CD14-positive monocyte (primary cell): ENCODE data around the gene SHPK. TPM values are rescaled to one million over a fixed set of nuclear protein-coding genes. Genes with fewer than 3 reads are reported as not detected.
A peak's percentile ranks its signal among the peaks of the same experiment; 100 is the strongest.

ENCODE experiments used
- DNase-seq, 3 donors: peaks; one replicate each; pipeline ENCODE4 v3.0.0-alpha.2; 2011 to 2022
- H2AFZ ChIP-seq: 2 replicates; pipeline ENCODE4 v1.6.0; 2012; ENCODE audit warnings: mild to moderate bottlenecking, low read depth, low read length, inconsistent platforms; ENCODE audit not compliant: insufficient read depth, poor library complexity, severe bottlenecking
- H3K27ac ChIP-seq, 2 donors: 1 replicate in 1 of 2; 2 replicates in 1 of 2; pipeline ENCODE4 v1.5.1; 2012 to 2013; ENCODE audit warnings: low read length in 2 of 2, control low read depth in 1 of 2, inconsistent platforms in 1 of 2, low read depth in 1 of 2, mild to moderate bottlenecking in 1 of 2
- H3K27me3 ChIP-seq, 2 donors: one replicate each; pipeline versions ENCODE4 v1.6.0 to v1.6.1; 2011 to 2013; ENCODE audit warnings: low read length in 2 of 2; ENCODE audit not compliant: control insufficient read depth in 2 of 2, insufficient read depth in 2 of 2
- H3K36me3 ChIP-seq, 2 donors: replicated peaks in 1 of 2; 1 replicate in 1 of 2; 2 replicates in 1 of 2; pipeline versions ENCODE4 v1.5.1 to v1.6.1; 2012 to 2013; ENCODE audit warnings: low read length in 2 of 2, control low read depth in 1 of 2, inconsistent platforms in 1 of 2, mild to moderate bottlenecking in 1 of 2; ENCODE audit not compliant: insufficient read depth in 2 of 2, control insufficient read depth in 1 of 2
- H3K4me1 ChIP-seq, 2 donors: 1 replicate in 1 of 2; 2 replicates in 1 of 2; pipeline versions ENCODE4 v1.5.1 to v1.6.1; 2012 to 2013; ENCODE audit warnings: low read length in 2 of 2, control low read depth in 1 of 2, inconsistent platforms in 1 of 2, mild to moderate bottlenecking in 1 of 2, moderate library complexity in 1 of 2; ENCODE audit not compliant: insufficient read depth in 2 of 2, control insufficient read depth in 1 of 2
- H3K4me2 ChIP-seq: replicated peaks from 2 replicates; pipeline ENCODE3; 2012; ENCODE audit warnings: low read length, moderate library complexity, mild to moderate bottlenecking; ENCODE audit not compliant: poor library complexity, severe bottlenecking; ENCODE audit errors: extremely low read depth
- H3K4me3 ChIP-seq, 3 experiments: fragments of 200-600 bp in 1 of 3; sonication (generic) in 1 of 3; replicated peaks in 1 of 3; 1 replicate in 2 of 3; 2 replicates in 1 of 3; pipeline ENCODE4 v1.5.1; 2011 to 2013; ENCODE audit warnings: low read length in 3 of 3, mild to moderate bottlenecking in 3 of 3, control low read depth in 2 of 3, low read depth in 2 of 3, inconsistent platforms in 1 of 3, moderate library complexity in 1 of 3
- H3K79me2 ChIP-seq: 2 replicates; pipeline ENCODE4 v1.6.0; 2012; ENCODE audit warnings: mild to moderate bottlenecking, control low read depth, inconsistent platforms, low read length, moderate library complexity; ENCODE audit not compliant: insufficient read depth
- H3K9ac ChIP-seq: 2 replicates; pipeline ENCODE4 v1.6.0; 2017; ENCODE audit warnings: low read length, mild to moderate bottlenecking; ENCODE audit not compliant: insufficient read depth, poor library complexity, severe bottlenecking
- H3K9me3 ChIP-seq, 2 donors: replicated peaks in 1 of 2; 1 replicate in 1 of 2; 2 replicates in 1 of 2; pipeline versions ENCODE4 v1.5.1 to v1.6.1; 2012 to 2013; ENCODE audit warnings: low read length in 2 of 2, control low read depth in 1 of 2; ENCODE audit not compliant: control insufficient read depth in 1 of 2, insufficient read depth in 1 of 2
- H4K20me1 ChIP-seq: 2 replicates; pipeline ENCODE4 v1.6.0; 2012; ENCODE audit warnings: mild to moderate bottlenecking, low read length, control low read depth, moderate library complexity; ENCODE audit not compliant: insufficient read depth
- H3K27ac Mint-ChIP-seq, 7 donors: one replicate each; pipeline ENCODE4 v1.8.0; 2020; ENCODE audit warnings: mild to moderate bottlenecking in 7 of 7, mixed read lengths in 7 of 7, moderate library complexity in 6 of 7, inconsistent platforms in 2 of 7
- H3K27me3 Mint-ChIP-seq, 3 donors: one replicate each; pipeline ENCODE4 v1.8.0; 2021 to 2022; ENCODE audit warnings: low read depth in 3 of 3, mild to moderate bottlenecking in 3 of 3, mixed read lengths in 3 of 3, moderate library complexity in 3 of 3, inconsistent platforms in 1 of 3
- H3K36me3 Mint-ChIP-seq, 2 donors: one replicate each; pipeline ENCODE4 v1.8.0; 2020; ENCODE audit warnings: mixed read lengths in 2 of 2, inconsistent platforms in 1 of 2, mild to moderate bottlenecking in 1 of 2
- H3K4me1 Mint-ChIP-seq: one replicate; pipeline ENCODE4 v1.8.0; 2020; ENCODE audit warnings: mild to moderate bottlenecking, mixed read lengths
- H3K4me3 Mint-ChIP-seq, 2 donors: one replicate each; pipeline ENCODE4 v1.8.0; 2020; ENCODE audit warnings: mild to moderate bottlenecking in 2 of 2, mixed read lengths in 2 of 2, moderate library complexity in 1 of 2
- H3K9me3 Mint-ChIP-seq, 7 donors: one replicate each; pipeline ENCODE4 v1.8.0; 2020 to 2022; ENCODE audit warnings: mixed read lengths in 7 of 7, mild to moderate bottlenecking in 6 of 7, moderate library complexity in 6 of 7, inconsistent platforms in 2 of 7
- CTCF ChIP-seq: fragments of 200-600 bp; IDR thresholded peaks from one replicate; pipeline ENCODE4 v1.8.0; 2022; ENCODE audit warnings: antibody characterized with exemption, mild to moderate bottlenecking
- WGBS: methylation state at CpG from one replicate; pipeline ENCODE4 v1.1.5; 2013; ENCODE audit warnings: missing lambda C conversion rate; ENCODE audit not compliant: insufficient coverage; 5-methylcytosine and 5-hydroxymethylcytosine counted together
- intact Hi-C, 2 donors: fragments of 100-400 bp; cut with micrococcal nuclease; formaldehyde crosslinking; loops; one replicate each; pipeline versions ENCODE4 v1.15.0 to v1.15.1; 2023
- polyA plus RNA-seq, 3 donors: library from polyadenylated mRNA; depleted of rRNA in 1 of 3; unstranded in 2 of 3; stranded (reverse) in 1 of 3; fragments of 300-500 nt in 2 of 3; fragments of >200 nt in 1 of 3; fragmentation: Illumina TruSeq in 2 of 3; gene quantifications; 1 replicate in 2 of 3; 2 replicates in 1 of 3; pipeline ENCODE4 v1.2.3, GENCODE V29; 2012 to 2021

Gene SHPK
- polyA plus RNA-seq, 3 donors = 4.3 to 4.6 (median 4.6) TPM

- Mint-ChIP-seq H3K27me3 (peaks cover 0 to 1% (median 0%) of the 10 kb centered on the region in 3 donors), H3K27ac (peak overlapping the region in 2 of 7 donors; percentile 15 to 82), H3K4me3 (no peak overlapping the region), H3K9me3 (peaks cover 0 to 3% (median 0%) of the 10 kb centered on the region in 7 donors), H3K4me1 (no peaks in the 10 kb centered on the region), H3K36me3 (peaks cover 14 to 22% of the 10 kb centered on the region in 2 donors)
- no peak overlapping the region for H3K4me2 ChIP-seq
- DNase-seq = no peak
- H3K27ac ChIP-seq = no peak overlapping the region
- H3K79me2 ChIP-seq = no peaks in the 10 kb centered on the region
- no peaks in the 10 kb centered on the region for H4K20me1 ChIP-seq
- WGBS = 100% methylated on average over 7 of the region's 17 CpGs
- no peaks in the 10 kb centered on the region for H3K9me3 ChIP-seq
- no peak overlapping the region for H2AFZ ChIP-seq
- H3K27me3 ChIP-seq = no peaks in the 10 kb centered on the region
- intact Hi-C loops = no loop called here
- H3K4me1 ChIP-seq = no peaks in the 10 kb centered on the region
- no peak for TF ChIP-seq CTCF
- no peak overlapping the region for H3K9ac ChIP-seq
- no peak overlapping the region for H3K4me3 ChIP-seq
- peaks cover 7 to 11% of the 10 kb centered on the region in 2 donors for H3K36me3 ChIP-seq
Observed at GRCh38 chr17:3603119-3603869, 32.8 kb downstream of the SHPK start.

- no peaks in the 10 kb centered on the region for H3K4me1 Mint-ChIP-seq
Observed at GRCh38 chr17:3602499-3602898, 33.6 kb downstream of the SHPK start.

More at GRCh38 chr17:3602499-3602898, 33.6 kb downstream of the SHPK start:
- Mint-ChIP-seq H3K36me3 (peaks cover 12 to 14% of the 10 kb centered on the region in 2 donors), H3K27ac (no peak overlapping the region), H3K9me3 (peaks cover 0 to 3% (median 0%) of the 10 kb centered on the region in 7 donors), H3K4me3 (no peak overlapping the region), H3K27me3 (no peaks in the 10 kb centered on the region)
- no peaks in the 10 kb centered on the region for H4K20me1 ChIP-seq
- intact Hi-C loops = no loop called here
- TF ChIP-seq CTCF = peak; percentile 47
- H3K9ac ChIP-seq = no peak overlapping the region
- no peak overlapping the region for H2AFZ ChIP-seq
- H3K27me3 ChIP-seq = no peaks in the 10 kb centered on the region
- H3K4me3 ChIP-seq = no peak overlapping the region
- H3K79me2 ChIP-seq = no peaks in the 10 kb centered on the region
- H3K36me3 ChIP-seq = peaks cover 7 to 9% of the 10 kb centered on the region in 2 donors
- 97% methylated on average over 9 of the region's 16 CpGs for WGBS
- H3K4me1 ChIP-seq = no peaks in the 10 kb centered on the region
- DNase-seq = peak in 1 of 3 donors; percentile 13
- no peak overlapping the region for H3K4me2 ChIP-seq
- H3K27ac ChIP-seq = no peak overlapping the region
- no peaks in the 10 kb centered on the region for H3K9me3 ChIP-seq
